ENCODE measurements around the gene CHMP5. TPM values are rescaled to one million over a fixed set of nuclear protein-coding genes. Genes with fewer than 3 reads are reported as not detected.

CHMP5 gene
- polyA plus RNA-seq, 1 of the 3 experiments (the other 2 are of a cell fraction), result 88.3 TPM

DNA sequence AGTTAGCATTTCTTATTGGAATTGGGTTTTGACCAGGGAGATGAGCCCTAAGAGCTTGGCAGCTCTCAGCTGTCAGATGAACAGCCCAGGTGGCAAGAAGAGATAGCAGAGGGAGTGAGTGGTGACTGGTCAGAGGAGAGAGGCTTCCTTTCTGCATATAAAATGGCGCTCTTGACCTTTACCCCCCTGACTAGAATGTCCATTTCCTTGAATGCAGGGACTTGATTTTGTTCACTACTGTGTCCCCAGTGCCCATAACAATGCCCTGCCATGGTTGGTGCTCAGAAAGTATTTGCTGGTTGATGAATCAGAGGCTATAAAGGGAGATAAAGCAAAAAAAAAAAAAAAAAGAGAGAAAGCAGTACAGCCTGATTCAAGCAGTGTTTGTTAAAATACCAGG is 7.2 kb downstream of the CHMP5 start:
- Histone ChIP-seq H3F3A (replicated peaks; ENCODE audit: insufficient read depth) (peaks cover 18% of the 10 kb centered on the region), H2AFZ (ENCODE audit: low read depth) (no peak overlapping the region), H3K9ac (no peak overlapping the region), H3K79me2 (ENCODE audit: insufficient read depth) (peaks cover 28% of the 10 kb centered on the region), H3K9me2 (no peaks in the 10 kb centered on the region), H4K20me1 (ENCODE audit: insufficient read depth) (no peaks in the 10 kb centered on the region), H3K4me2 (no peak overlapping the region), H3K36me3 (replicated peaks in 1 of 2; ENCODE audit: control insufficient read depth in 1 of 2, insufficient read depth in 2 of 2, low read length in 1 of 2) (peaks cover 77 to 83% of the 10 kb centered on the region in 2 experiments), H3K9me3 (no peaks in the 10 kb centered on the region), H3K27ac (ENCODE audit: low read depth in 2 of 2, low read length in 1 of 2) (no peak overlapping the region), H3K27me3 (ENCODE audit: insufficient read depth) (no peaks in the 10 kb centered on the region), H3K4me1 (ENCODE audit: control insufficient read depth in 1 of 2, insufficient read depth in 2 of 2, low read depth in 1 of 2, low read length in 1 of 2) (no peaks in the 10 kb centered on the region), H3K4me3 (ENCODE audit: low read depth in 2 of 2, low read length in 1 of 2) (no peak overlapping the region)
- no peak for TF ChIP-seq FOSL2 (IDR thresholded peaks at IDR 0.05; ENCODE audit: borderline replicate concordance, low read depth)
- TF ChIP-seq RFX5 (IDR thresholded peaks at IDR 0.05; ENCODE audit: low read length), result no peak
- no peak for TF ChIP-seq FOXM1 (IDR thresholded peaks at IDR 0.05; ENCODE audit: low read depth)
- no peak for TF ChIP-seq TEAD4 (IDR thresholded peaks at IDR 0.05; ENCODE audit: borderline replicate concordance, insufficient read depth)
- TF ChIP-seq JUND (IDR thresholded peaks at IDR 0.05), result no peak
- TF ChIP-seq RXRA (IDR thresholded peaks at IDR 0.05; ENCODE audit: borderline replicate concordance, low read depth), result no peak
- TF ChIP-seq, protein P1, sequence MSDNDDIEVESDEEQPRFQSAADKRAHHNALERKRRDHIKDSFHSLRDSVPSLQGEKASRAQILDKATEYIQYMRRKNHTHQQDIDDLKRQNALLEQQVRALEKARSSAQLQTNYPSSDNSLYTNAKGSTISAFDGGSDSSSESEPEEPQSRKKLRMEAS (IDR thresholded peaks at IDR 0.05; ENCODE audit: low read depth), result no peak
- TF ChIP-seq YY1 (IDR thresholded peaks at IDR 0.05; ENCODE audit: low read depth), result no peak
- no peak for TF ChIP-seq NFIC (IDR thresholded peaks at IDR 0.05; ENCODE audit: borderline replicate concordance)
- no peak for TF ChIP-seq TCF12 (IDR thresholded peaks at IDR 0.05)
- no peak for TF ChIP-seq USF1 (IDR thresholded peaks at IDR 0.05; ENCODE audit: borderline replicate concordance, low read depth)
- TF ChIP-seq POLR2AphosphoS5 (IDR thresholded peaks at IDR 0.05; ENCODE audit: low read depth, low read length), result no peak
- TF ChIP-seq, protein P2, sequence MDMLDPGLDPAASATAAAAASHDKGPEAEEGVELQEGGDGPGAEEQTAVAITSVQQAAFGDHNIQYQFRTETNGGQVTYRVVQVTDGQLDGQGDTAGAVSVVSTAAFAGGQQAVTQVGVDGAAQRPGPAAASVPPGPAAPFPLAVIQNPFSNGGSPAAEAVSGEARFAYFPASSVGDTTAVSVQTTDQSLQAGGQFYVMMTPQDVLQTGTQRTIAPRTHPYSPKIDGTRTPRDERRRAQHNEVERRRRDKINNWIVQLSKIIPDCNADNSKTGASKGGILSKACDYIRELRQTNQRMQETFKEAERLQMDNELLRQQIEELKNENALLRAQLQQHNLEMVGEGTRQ (IDR thresholded peaks at IDR 0.05; ENCODE audit: borderline replicate concordance, low read depth, low read length), result no peak
- no peak for TF ChIP-seq REST (IDR thresholded peaks at IDR 0.05; ENCODE audit: low read depth, low read length)
- no peak for TF ChIP-seq RAD21 (IDR thresholded peaks at IDR 0.05; ENCODE audit: low read length)
- no peak for TF ChIP-seq CTCF (IDR thresholded peaks at IDR 0.05)
- no peak for TF ChIP-seq NRF1 (IDR thresholded peaks at IDR 0.05; ENCODE audit: low read depth, low read length)
- TF ChIP-seq, protein P3, sequence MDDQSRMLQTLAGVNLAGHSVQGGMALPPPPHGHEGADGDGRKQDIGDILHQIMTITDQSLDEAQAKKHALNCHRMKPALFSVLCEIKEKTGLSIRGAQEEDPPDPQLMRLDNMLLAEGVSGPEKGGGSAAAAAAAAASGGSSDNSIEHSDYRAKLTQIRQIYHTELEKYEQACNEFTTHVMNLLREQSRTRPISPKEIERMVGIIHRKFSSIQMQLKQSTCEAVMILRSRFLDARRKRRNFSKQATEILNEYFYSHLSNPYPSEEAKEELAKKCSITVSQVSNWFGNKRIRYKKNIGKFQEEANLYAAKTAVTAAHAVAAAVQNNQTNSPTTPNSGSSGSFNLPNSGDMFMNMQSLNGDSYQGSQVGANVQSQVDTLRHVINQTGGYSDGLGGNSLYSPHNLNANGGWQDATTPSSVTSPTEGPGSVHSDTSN (IDR thresholded peaks at IDR 0.05), result no peak
- no peak for TF ChIP-seq GATA2 (CRISPR knock-in tag; IDR thresholded peaks at IDR 0.05)
- TF ChIP-seq, protein P4, sequence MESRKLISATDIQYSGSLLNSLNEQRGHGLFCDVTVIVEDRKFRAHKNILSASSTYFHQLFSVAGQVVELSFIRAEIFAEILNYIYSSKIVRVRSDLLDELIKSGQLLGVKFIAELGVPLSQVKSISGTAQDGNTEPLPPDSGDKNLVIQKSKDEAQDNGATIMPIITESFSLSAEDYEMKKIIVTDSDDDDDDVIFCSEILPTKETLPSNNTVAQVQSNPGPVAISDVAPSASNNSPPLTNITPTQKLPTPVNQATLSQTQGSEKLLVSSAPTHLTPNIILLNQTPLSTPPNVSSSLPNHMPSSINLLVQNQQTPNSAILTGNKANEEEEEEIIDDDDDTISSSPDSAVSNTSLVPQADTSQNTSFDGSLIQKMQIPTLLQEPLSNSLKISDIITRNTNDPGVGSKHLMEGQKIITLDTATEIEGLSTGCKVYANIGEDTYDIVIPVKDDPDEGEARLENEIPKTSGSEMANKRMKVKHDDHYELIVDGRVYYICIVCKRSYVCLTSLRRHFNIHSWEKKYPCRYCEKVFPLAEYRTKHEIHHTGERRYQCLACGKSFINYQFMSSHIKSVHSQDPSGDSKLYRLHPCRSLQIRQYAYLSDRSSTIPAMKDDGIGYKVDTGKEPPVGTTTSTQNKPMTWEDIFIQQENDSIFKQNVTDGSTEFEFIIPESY (IDR thresholded peaks at IDR 0.05; ENCODE audit: borderline replicate concordance, low read depth), result no peak
- no peak for DNase-seq
- 100% methylated on average over 1 of the region's 1 CpG for WGBS (ENCODE audit: low lambda C conversion rate)
- POLR2A ChIA-PET, result no interaction called here
- CTCF ChIA-PET, result interaction anchor here (1.2 to 1.5 kb wide), 2 partner anchors 9 to 15 kb away, joined by 3 to 6 read pairs; no protein-coding TSS in a partner anchor

Data from SK-N-SH (cell line).